Endodermal cell (in vitro differentiated cells): Measurements from ENCODE around the gene PRPF19. TPM values are rescaled to one million over a fixed set of nuclear protein-coding genes. Genes with fewer than 3 reads are reported as not detected.

ENCODE experiments used
- DNase-seq: peaks from one replicate; pipeline ENCODE4 v3.0.0-alpha.2; 2017
- H3K27ac ChIP-seq: 2 replicates; pipeline ENCODE4 v1.5.1; 2013; ENCODE audit warnings: mild to moderate bottlenecking, low read depth, low read length, moderate library complexity
- H3K27me3 ChIP-seq: 2 replicates; pipeline ENCODE4 v1.6.1; 2013; ENCODE audit warnings: mild to moderate bottlenecking, low read length, moderate library complexity; ENCODE audit not compliant: insufficient read depth, control insufficient read depth, poor library complexity, severe bottlenecking
- H3K36me3 ChIP-seq: 2 replicates; pipeline ENCODE4 v1.7.0; 2013; ENCODE audit warnings: mild to moderate bottlenecking, low read length, moderate library complexity; ENCODE audit not compliant: control insufficient read depth, insufficient read depth
- H3K4me1 ChIP-seq: one replicate; pipeline ENCODE4 v1.7.0; 2013; ENCODE audit warnings: low read length; ENCODE audit not compliant: control insufficient read depth, insufficient read depth
- H3K4me3 ChIP-seq: 2 replicates; pipeline ENCODE4 v1.5.1; 2013; ENCODE audit warnings: mild to moderate bottlenecking, low read length, moderate library complexity
- H3K9ac ChIP-seq: 2 replicates; pipeline ENCODE4 v1.6.1; 2013; ENCODE audit warnings: mild to moderate bottlenecking, low read length, moderate library complexity; ENCODE audit not compliant: poor library complexity, severe bottlenecking; ENCODE audit errors: extremely low read depth
- H3K9me3 ChIP-seq: 2 replicates; pipeline ENCODE4 v1.6.1; 2013; ENCODE audit warnings: mild to moderate bottlenecking, low read length, moderate library complexity; ENCODE audit not compliant: control insufficient read depth
- H3K27ac Mint-ChIP-seq: 2 replicates; pipeline ENCODE4 v1.8.0; 2020; ENCODE audit warnings: mixed read lengths
- H3K27me3 Mint-ChIP-seq: 2 replicates; pipeline ENCODE4 v1.8.0; 2021; ENCODE audit warnings: mild to moderate bottlenecking, mixed read lengths; ENCODE audit not compliant: insufficient read depth
- H3K36me3 Mint-ChIP-seq: 2 replicates; pipeline ENCODE4 v1.8.0; 2020; ENCODE audit warnings: low read depth, mixed read lengths
- H3K4me1 Mint-ChIP-seq: 2 replicates; pipeline ENCODE4 v1.8.0; 2020; ENCODE audit warnings: mixed read lengths
- H3K4me3 Mint-ChIP-seq: 2 replicates; pipeline ENCODE4 v1.8.0; 2020; ENCODE audit warnings: mild to moderate bottlenecking, moderate library complexity, mixed read lengths
- H3K9me3 Mint-ChIP-seq: 2 replicates; pipeline ENCODE4 v1.8.0; 2020; ENCODE audit warnings: mild to moderate bottlenecking, mixed read lengths
- CTCF ChIP-seq: fragments of 200-600 bp; sonication (generic); conservative IDR thresholded peaks from 2 replicates; pipeline ENCODE4 v1.5.0; 2021; ENCODE audit warnings: antibody characterized with exemption, mild to moderate bottlenecking
- WGBS, 2 experiments: methylation state at CpG; one replicate each; pipeline versions ENCODE4 v1.1.5 to v1.1.7; 2013; ENCODE audit warnings: missing lambda C conversion rate in 2 of 2, mixed read lengths in 1 of 2; ENCODE audit not compliant: insufficient coverage in 1 of 2, insufficient read length in 1 of 2; 5-methylcytosine and 5-hydroxymethylcytosine counted together
- total RNA-seq, 2 donors: library from RNA; stranded (reverse); fragmentation: NEBNext Ultra II Directional in 1 of 2; extraction: Animal tissue kit (Norgen Biotek cat#: 25700) in 1 of 2; gene quantifications; 2 replicates in 1 of 2; 3 replicates in 1 of 2; pipeline ENCODE4 v1.2.1, GENCODE V29; 2021

PRPF19 gene
- total RNA-seq, 2 donors from 2014 or later: 106 to 109 TPM

- no peak for TF ChIP-seq CTCF
- Histone ChIP-seq H3K27me3 (no peaks in the 10 kb centered on the region), H3K9ac (no peak overlapping the region)
Observed at GRCh38 chr11:60845338-60845737, 61.0 kb downstream of the PRPF19 start.

GRCh38 chr11:60844870-60845221 lies 61.5 kb downstream of the PRPF19 start:
- Mint-ChIP-seq H3K4me3 (no peak overlapping the region), H3K9me3 (no peaks in the 10 kb centered on the region), H3K4me1 (peaks cover 34% of the 10 kb centered on the region), H3K27ac (no peak overlapping the region), H3K27me3 (no peaks in the 10 kb centered on the region), H3K36me3 (peaks cover 12% of the 10 kb centered on the region)
- TF ChIP-seq CTCF: no peak
- H3K27ac ChIP-seq: no peak overlapping the region
- no peak overlapping the region for H3K9ac ChIP-seq
- H3K4me1 ChIP-seq: peaks cover 10% of the 10 kb centered on the region
- H3K36me3 ChIP-seq: no peaks in the 10 kb centered on the region
- WGBS, 2 experiments: 73 to 81% methylated on average over 4 of the region's 4 CpGs
- DNase-seq: no peak
- H3K9me3 ChIP-seq: no peaks in the 10 kb centered on the region
- H3K27me3 ChIP-seq: no peaks in the 10 kb centered on the region
- peak overlapping the region; percentile 94 for H3K4me3 ChIP-seq

More at GRCh38 chr11:60845338-60845737, 61.0 kb downstream of the PRPF19 start:
- H3K36me3 Mint-ChIP-seq: peaks cover 14% of the 10 kb centered on the region
- Histone ChIP-seq H3K36me3 (no peaks in the 10 kb centered on the region), H3K4me1 (peaks cover 10% of the 10 kb centered on the region), H3K27ac (no peak overlapping the region), H3K4me3 (no peak overlapping the region), H3K9me3 (no peaks in the 10 kb centered on the region)
- H3K4me1 Mint-ChIP-seq: peaks cover 34% of the 10 kb centered on the region
- H3K27ac Mint-ChIP-seq: no peak overlapping the region
- no peak overlapping the region for H3K4me3 Mint-ChIP-seq
- H3K27me3 Mint-ChIP-seq: no peaks in the 10 kb centered on the region
- H3K9me3 Mint-ChIP-seq: no peaks in the 10 kb centered on the region
- WGBS, 2 experiments: 93 to 99% methylated on average over 7 to 8 of the region's 8 CpGs
- DNase-seq: no peak

GRCh38 chr11:60844045-60844869 lies 62.1 kb downstream of the PRPF19 start:
- Mint-ChIP-seq H3K9me3 (no peaks in the 10 kb centered on the region), H3K4me3 (peak overlapping the region; percentile 78), H3K27me3 (no peaks in the 10 kb centered on the region), H3K36me3 (peaks cover 11% of the 10 kb centered on the region), H3K27ac (no peak overlapping the region), H3K4me1 (peaks cover 34% of the 10 kb centered on the region)
- no peak for TF ChIP-seq CTCF
- Histone ChIP-seq H3K27ac (no peak overlapping the region), H3K4me3 (peak overlapping the region; percentile 94), H3K4me1 (peaks cover 10% of the 10 kb centered on the region), H3K27me3 (no peaks in the 10 kb centered on the region), H3K36me3 (no peaks in the 10 kb centered on the region), H3K9me3 (no peaks in the 10 kb centered on the region), H3K9ac (no peak overlapping the region)
- 78 to 81% methylated on average over 7 to 10 of the region's 10 CpGs for WGBS, 2 experiments
- DNase-seq: no peak
